RKO (cell line): ENCODE measurements around the gene OR4K5.
"Not testable (repeated sequence)": the region's sequence is repeated elsewhere in the genome, so short reads cannot be mapped to it uniquely, and the experiment has no call there.

Experiments
- DNase-seq: peaks from one replicate; pipeline ENCODE4 v3.0.0-alpha.2; 2016; ENCODE audit warnings: low spot score

OR4K5 gene

GRCh38 chr14:19920021-19920657 lies at the start of gene OR4K5:
TSS of gene OR4K5 (plus strand) at chr14:19920607. CDS start at chr14:19920607, 0 bp downstream.
- DNase-seq: peak; percentile 11

GRCh38 chr14:19873178-19873577 lies 47.2 kb upstream of the OR4K5 start:
- DNase-seq: no peak

- no peak for DNase-seq
Measured at GRCh38 chr14:19874842-19875241, 45.6 kb upstream of the OR4K5 start, which contains the start of gene OR4K2. TSS of gene OR4K2 (plus strand) at chr14:19875142. CDS start at chr14:19876268, 1,126 bp downstream.

- peak; percentile 22 for DNase-seq
Measured at GRCh38 chr14:19878029-19878642, 42.3 kb upstream of the OR4K5 start.

GRCh38 chr14:19895282-19895681 lies 25.1 kb upstream of the OR4K5 start:
- no peak for DNase-seq

- no peak for DNase-seq
Measured at GRCh38 chr14:19900999-19901398, 19.4 kb upstream of the OR4K5 start.

- no peak for DNase-seq
Measured at GRCh38 chr14:19902409-19902808, 18.0 kb upstream of the OR4K5 start.

- DNase-seq: no peak
Measured at GRCh38 chr14:19906665-19907064, 13.7 kb upstream of the OR4K5 start.

GRCh38 chr14:19911114-19911513 lies 9.3 kb upstream of the OR4K5 start:
- DNase-seq: no peak

GRCh38 chr14:19917243-19917642 lies 3.2 kb upstream of the OR4K5 start:
- no peak for DNase-seq

- no peak for DNase-seq
Measured at GRCh38 chr14:19917955-19918518, 2.4 kb upstream of the OR4K5 start.

GRCh38 chr14:19918553-19919264 lies 1.7 kb upstream of the OR4K5 start:
- no peak for DNase-seq

GRCh38 chr14:19930617-19931016 lies 10.2 kb downstream of the OR4K5 start, which contains the start of gene OR4K1:
TSS of gene OR4K1 (plus strand) at chr14:19930917. CDS start at chr14:19935667, 4,750 bp downstream.
- DNase-seq: no peak

GRCh38 chr14:19941668-19942067 lies 21.3 kb downstream of the OR4K5 start:
- DNase-seq: no peak

GRCh38 chr14:19947413-19948090 lies 27.1 kb downstream of the OR4K5 start:
- no peak for DNase-seq

GRCh38 chr14:19949218-19949617 lies 28.8 kb downstream of the OR4K5 start:
- DNase-seq: no peak

GRCh38 chr14:19969735-19970134 lies 49.3 kb downstream of the OR4K5 start:
- not testable (repeated sequence) for DNase-seq
